Trophoblast cell (in vitro differentiated cells and primary cell): ENCODE measurements around the gene CTSH.

Experiments
- DNase-seq, 2 donors: peaks; one replicate each; pipeline ENCODE4 v3.0.0-alpha.2; 2016
- H2AFZ ChIP-seq: 2 replicates; pipeline ENCODE4 v1.6.1; 2013; ENCODE audit warnings: low read length, moderate library complexity, mild to moderate bottlenecking; ENCODE audit not compliant: insufficient read depth, poor library complexity
- H2AK5ac ChIP-seq: 2 replicates; pipeline ENCODE4 v1.6.1; 2013; ENCODE audit warnings: mild to moderate bottlenecking, low read length
- H2BK120ac ChIP-seq: 2 replicates; pipeline ENCODE4 v1.6.1; 2013; ENCODE audit warnings: low read length, mild to moderate bottlenecking, moderate library complexity; ENCODE audit not compliant: insufficient read depth, poor library complexity
- H2BK12ac ChIP-seq: 2 replicates; pipeline ENCODE4 v1.6.1; 2013; ENCODE audit warnings: mild to moderate bottlenecking, low read length, moderate library complexity
- H2BK5ac ChIP-seq: 2 replicates; pipeline ENCODE4 v1.6.1; 2013; ENCODE audit warnings: low read length, low read depth, moderate library complexity, mild to moderate bottlenecking; ENCODE audit not compliant: poor library complexity
- H3K14ac ChIP-seq: 2 replicates; pipeline ENCODE4 v1.6.1; 2013; ENCODE audit warnings: mild to moderate bottlenecking, low read length
- H3K18ac ChIP-seq: 2 replicates; pipeline ENCODE4 v1.6.1; 2013; ENCODE audit warnings: mild to moderate bottlenecking, low read length
- H3K23ac ChIP-seq: 2 replicates; pipeline ENCODE4 v1.6.1; 2013; ENCODE audit warnings: low read length
- H3K27ac ChIP-seq: 2 replicates; pipeline ENCODE4 v1.5.1; 2013; ENCODE audit warnings: low read depth, mild to moderate bottlenecking, inconsistent platforms, low read length, moderate library complexity
- H3K27me3 ChIP-seq: 2 replicates; pipeline ENCODE4 v1.6.1; 2013; ENCODE audit warnings: inconsistent platforms, mild to moderate bottlenecking, low read length, moderate library complexity; ENCODE audit not compliant: insufficient read depth
- H3K36me3 ChIP-seq, 2 experiments: 1 replicate in 1 of 2; 2 replicates in 1 of 2; pipeline ENCODE4 v1.6.1; 2013; ENCODE audit warnings: low read length in 2 of 2, mild to moderate bottlenecking in 2 of 2, moderate library complexity in 1 of 2; ENCODE audit not compliant: insufficient read depth in 2 of 2, control insufficient read depth in 1 of 2
- H3K4ac ChIP-seq: 2 replicates; pipeline ENCODE4 v1.6.1; 2013; ENCODE audit warnings: low read depth, mild to moderate bottlenecking, low read length, moderate library complexity
- H3K4me1 ChIP-seq, 2 experiments: 1 replicate in 1 of 2; 2 replicates in 1 of 2; pipeline ENCODE4 v1.6.1; 2013; ENCODE audit warnings: low read length in 2 of 2, mild to moderate bottlenecking in 2 of 2, moderate library complexity in 1 of 2; ENCODE audit not compliant: insufficient read depth in 2 of 2, control insufficient read depth in 1 of 2
- H3K4me2 ChIP-seq: 2 replicates; pipeline ENCODE4 v1.6.1; 2013; ENCODE audit warnings: inconsistent platforms, mild to moderate bottlenecking, low read length, moderate library complexity
- H3K4me3 ChIP-seq: 2 replicates; pipeline ENCODE4 v1.5.1; 2013; ENCODE audit warnings: mild to moderate bottlenecking, low read depth, low read length, inconsistent platforms
- H3K79me1 ChIP-seq: one replicate; pipeline ENCODE4 v1.6.1; 2013; ENCODE audit warnings: low read length
- H3K79me2 ChIP-seq: 2 replicates; pipeline ENCODE4 v1.6.1; 2013; ENCODE audit warnings: low read length, mild to moderate bottlenecking; ENCODE audit not compliant: control insufficient read depth, insufficient read depth, poor library complexity
- H3K9ac ChIP-seq: 2 replicates; pipeline ENCODE4 v1.6.1; 2013; ENCODE audit warnings: mild to moderate bottlenecking, low read length
- H3K9me3 ChIP-seq: 2 replicates; pipeline ENCODE4 v1.6.1; 2013; ENCODE audit warnings: low read depth, mild to moderate bottlenecking, control low read depth, inconsistent platforms, low read length; ENCODE audit not compliant: insufficient read depth
- H4K12ac ChIP-seq: 2 replicates; pipeline ENCODE4 v1.6.1; 2013; ENCODE audit warnings: low read depth, mild to moderate bottlenecking, low read length, moderate library complexity
- H4K8ac ChIP-seq: 2 replicates; pipeline ENCODE4 v1.6.1; 2013; ENCODE audit warnings: low read depth, mild to moderate bottlenecking, low read length, moderate library complexity
- H4K91ac ChIP-seq: one replicate; pipeline ENCODE4 v1.6.1; 2013; ENCODE audit warnings: low read depth, mild to moderate bottlenecking, low read length, moderate library complexity
- WGBS: extraction: QIAGEN DNeasy Blood & Tissue Kit; methylation state at CpG from one replicate; pipeline ENCODE4 v1.1.7; 2013; ENCODE audit warnings: missing lambda C conversion rate; ENCODE audit not compliant: insufficient read length, insufficient coverage; ENCODE audit errors: extremely low coverage; 5-methylcytosine and 5-hydroxymethylcytosine counted together

The CTSH gene

DNA sequence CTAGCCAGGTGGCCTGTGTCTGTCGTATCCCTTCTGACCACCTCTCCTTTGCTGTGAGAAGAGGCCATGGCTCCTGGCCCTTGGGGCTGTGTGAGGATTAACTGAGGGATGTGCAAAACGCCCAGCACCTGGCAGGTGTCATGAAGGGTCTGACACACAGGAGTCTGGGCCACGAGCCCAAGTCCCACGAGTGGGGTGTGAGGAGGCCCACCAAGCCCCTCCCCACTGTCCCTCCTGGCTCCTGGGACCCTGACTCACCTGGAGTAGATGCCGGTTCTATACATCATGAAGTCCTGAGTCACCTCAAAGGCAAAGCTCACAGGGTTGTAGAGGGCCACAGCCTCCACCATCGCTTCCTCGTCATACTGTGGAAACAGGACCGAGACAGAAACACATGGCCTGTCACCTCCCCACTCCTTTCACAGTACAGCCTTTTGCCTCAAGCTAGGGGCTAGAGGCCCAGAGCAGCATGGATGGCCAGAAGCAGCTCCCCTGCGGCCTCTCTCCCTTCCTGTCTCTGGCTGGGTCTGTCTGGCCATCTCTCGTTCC is 19.7 kb downstream of the CTSH start:
- no CpG with 5 or more reads among the region's 10 CpGs for WGBS

DNA sequence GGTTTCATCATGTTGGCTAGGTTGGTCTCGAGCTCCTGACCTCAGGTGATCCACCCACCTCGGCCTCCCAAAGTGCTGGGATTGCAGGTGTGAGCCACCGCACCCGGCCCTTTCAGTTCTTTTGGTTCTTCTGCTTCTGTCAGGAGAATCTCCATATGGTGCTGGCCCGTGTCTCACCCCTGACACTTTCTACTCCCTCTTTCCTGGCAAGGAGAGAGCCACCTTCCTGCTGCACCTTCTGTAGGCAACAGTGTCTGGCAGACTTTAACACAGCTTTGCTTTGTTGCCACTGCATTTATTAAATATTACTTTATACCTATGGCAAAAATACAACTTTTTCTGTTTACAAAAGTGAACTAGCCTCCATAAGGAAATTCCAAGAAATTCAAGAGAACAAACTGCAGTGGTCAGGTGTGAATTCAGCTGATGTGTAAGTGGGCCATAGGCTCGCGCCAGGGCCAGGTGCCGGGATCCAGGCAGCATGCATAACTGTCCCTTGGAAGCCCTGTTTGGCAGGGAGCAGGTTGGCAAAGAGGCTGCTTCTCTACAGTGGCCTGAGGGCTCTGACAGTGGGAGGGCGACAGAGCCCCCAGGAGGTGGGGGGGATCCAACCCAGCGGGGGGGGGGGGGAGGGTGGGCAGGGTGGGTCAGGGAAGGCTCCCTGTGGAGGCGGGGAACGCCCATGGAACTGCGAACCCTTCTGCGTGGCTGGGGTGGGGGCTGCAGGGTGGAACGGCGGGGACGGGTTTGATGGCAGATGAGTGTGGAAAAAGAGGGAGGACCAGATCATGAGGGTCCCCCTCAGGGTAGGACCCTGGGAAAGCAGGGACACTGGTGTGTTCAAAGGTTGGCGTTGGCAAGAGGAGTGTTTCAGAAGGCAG is 21.1 kb downstream of the CTSH start:
- no CpG with 5 or more reads among the region's 18 CpGs for WGBS

More for the DNA sequence above, 19.7 kb downstream of the CTSH start:
- no peak overlapping the region for H2BK5ac ChIP-seq
- no peak overlapping the region for H3K4ac ChIP-seq
- H3K23ac ChIP-seq, result no peak overlapping the region
- peaks cover 35 to 47% of the 10 kb centered on the region in 2 experiments for H3K36me3 ChIP-seq
- H3K27me3 ChIP-seq, result no peaks in the 10 kb centered on the region
- no peak overlapping the region for H3K9ac ChIP-seq
- H3K27ac ChIP-seq, result no peak overlapping the region
- no peak overlapping the region for H4K91ac ChIP-seq
- H4K12ac ChIP-seq, result no peak overlapping the region
- H3K14ac ChIP-seq, result no peak overlapping the region
- no peak overlapping the region for H2AK5ac ChIP-seq
- DNase-seq, result no peak
- H3K4me3 ChIP-seq, result no peak overlapping the region
- no peak overlapping the region for H4K8ac ChIP-seq
- H2AFZ ChIP-seq, result no peak overlapping the region
- no peak overlapping the region for H2BK12ac ChIP-seq
- H3K9me3 ChIP-seq, result peaks cover 1% of the 10 kb centered on the region
- H3K18ac ChIP-seq, result no peak overlapping the region
- H2BK120ac ChIP-seq, result no peak overlapping the region
- H3K4me1 ChIP-seq, result no peaks in the 10 kb centered on the region
- H3K79me1 ChIP-seq, result no peaks in the 10 kb centered on the region
- H3K4me2 ChIP-seq, result no peak overlapping the region
- no peaks in the 10 kb centered on the region for H3K79me2 ChIP-seq

DNA sequence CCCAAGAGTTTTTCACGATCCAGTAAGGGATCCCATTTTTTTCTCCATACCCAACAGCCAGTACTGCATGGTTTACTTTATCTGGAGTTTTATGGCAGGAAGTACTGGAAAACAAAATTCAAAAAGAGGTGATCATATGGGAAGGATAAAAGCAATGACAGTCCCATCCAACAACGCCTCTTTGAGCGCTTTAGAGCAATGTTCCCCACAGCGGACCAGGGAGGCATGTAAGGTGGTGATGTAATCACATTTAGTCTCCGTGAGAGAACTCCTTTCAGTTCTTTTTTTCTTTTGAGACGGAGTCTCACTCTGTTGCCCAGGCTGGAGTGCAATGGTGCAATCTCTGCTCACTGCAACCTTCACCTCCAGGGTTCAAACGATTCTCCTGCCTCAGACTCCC is 21.8 kb downstream of the CTSH start:
- Histone ChIP-seq H2BK5ac (no peak overlapping the region), H4K12ac (no peak overlapping the region), H3K9me3 (peaks cover 1% of the 10 kb centered on the region), H3K36me3 (peaks cover 38 to 53% of the 10 kb centered on the region in 2 experiments), H3K79me1 (no peaks in the 10 kb centered on the region), H3K4ac (no peak overlapping the region), H3K27ac (no peak overlapping the region), H2AFZ (no peak overlapping the region), H3K4me1 (no peaks in the 10 kb centered on the region), H3K4me3 (no peak overlapping the region), H2BK12ac (no peak overlapping the region), H3K27me3 (no peaks in the 10 kb centered on the region), H3K23ac (no peak overlapping the region), H3K79me2 (no peaks in the 10 kb centered on the region), H3K4me2 (no peak overlapping the region), H4K8ac (no peak overlapping the region), H3K14ac (no peak overlapping the region), H3K9ac (no peak overlapping the region), H3K18ac (no peak overlapping the region), H4K91ac (no peak overlapping the region), H2AK5ac (no peak overlapping the region), H2BK120ac (no peak overlapping the region)
- no CpG with 5 or more reads among the region's 7 CpGs for WGBS
- no peak for DNase-seq

More for the DNA sequence above, 21.1 kb downstream of the CTSH start:
- Histone ChIP-seq H3K14ac (no peak overlapping the region), H2AFZ (no peak overlapping the region), H3K36me3 (peaks cover 38 to 51% of the 10 kb centered on the region in 2 experiments), H3K27me3 (no peaks in the 10 kb centered on the region), H2BK120ac (no peak overlapping the region), H3K18ac (no peak overlapping the region), H3K4me1 (no peaks in the 10 kb centered on the region), H3K9ac (no peak overlapping the region), H3K23ac (no peak overlapping the region), H3K9me3 (peaks cover 1% of the 10 kb centered on the region), H4K12ac (no peak overlapping the region), H2AK5ac (no peak overlapping the region), H3K79me1 (no peaks in the 10 kb centered on the region), H3K4ac (no peak overlapping the region), H4K91ac (no peak overlapping the region), H2BK5ac (no peak overlapping the region), H3K4me2 (no peak overlapping the region), H3K4me3 (no peak overlapping the region), H3K79me2 (no peaks in the 10 kb centered on the region), H3K27ac (no peak overlapping the region), H2BK12ac (no peak overlapping the region), H4K8ac (no peak overlapping the region)
- no peak for DNase-seq

DNA sequence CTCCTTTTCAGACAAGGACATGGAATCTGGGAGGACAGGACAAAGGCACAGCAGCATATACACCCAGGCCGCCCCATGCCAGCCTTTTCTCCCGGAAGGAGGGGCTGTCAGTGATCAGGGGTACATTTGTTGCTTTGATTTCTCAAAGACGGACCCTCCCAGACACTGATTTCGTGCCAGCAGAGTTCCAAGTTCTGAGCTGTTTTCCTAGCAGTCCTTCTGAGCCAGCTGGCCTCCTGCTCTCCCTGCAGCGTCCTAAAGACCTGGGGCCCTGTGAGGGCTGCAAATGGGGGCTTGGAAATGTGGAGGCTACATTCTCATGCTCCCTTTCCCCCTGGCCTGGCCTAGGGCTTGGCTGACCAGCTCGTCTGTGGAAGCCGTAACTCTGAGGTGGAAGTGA is 22.3 kb downstream of the CTSH start:
- no peak overlapping the region for H4K8ac ChIP-seq
- no peak overlapping the region for H2BK5ac ChIP-seq
- no peak overlapping the region for H3K23ac ChIP-seq
- H4K91ac ChIP-seq, result no peak overlapping the region
- no peak overlapping the region for H4K12ac ChIP-seq
- H3K4ac ChIP-seq, result no peak overlapping the region
- no peak overlapping the region for H3K4me3 ChIP-seq
- H2AK5ac ChIP-seq, result no peak overlapping the region
- no peaks in the 10 kb centered on the region for H3K27me3 ChIP-seq
- no CpG with 5 or more reads among the region's 7 CpGs for WGBS
- H3K27ac ChIP-seq, result no peak overlapping the region
- no peaks in the 10 kb centered on the region for H3K79me2 ChIP-seq
- no peak overlapping the region for H2BK12ac ChIP-seq
- DNase-seq, result no peak
- peaks cover 1% of the 10 kb centered on the region for H3K9me3 ChIP-seq
- H2BK120ac ChIP-seq, result no peak overlapping the region
- H3K18ac ChIP-seq, result no peak overlapping the region
- H3K4me1 ChIP-seq, result no peaks in the 10 kb centered on the region
- H3K36me3 ChIP-seq, result peaks cover 41 to 57% of the 10 kb centered on the region in 2 experiments
- no peak overlapping the region for H2AFZ ChIP-seq
- no peak overlapping the region for H3K9ac ChIP-seq
- no peak overlapping the region for H3K14ac ChIP-seq
- no peaks in the 10 kb centered on the region for H3K79me1 ChIP-seq
- no peak overlapping the region for H3K4me2 ChIP-seq
